ENCODE data around the gene CENPW. TPM values are rescaled to one million over a fixed set of nuclear protein-coding genes. Genes with fewer than 3 reads are reported as not detected.

The CENPW gene
- total RNA-seq, 1 donor from 2014 or later: not detected

GRCh38 chr6:126352514-126352913, 12.6 kb downstream of the CENPW start:
- Histone ChIP-seq H3K27ac (no peak overlapping the region), H3K4me1 (no peaks in the 10 kb centered on the region), H3K4me3 (no peak overlapping the region), H3K27me3 (no peaks in the 10 kb centered on the region), H3K36me3 (no peaks in the 10 kb centered on the region), H3K9me3 (peaks cover 0 to 6% of the 10 kb centered on the region in 2 donors)
- intact Hi-C loops (cut with DNase I): no loop called here
- no peak for TF ChIP-seq CTCF (IDR thresholded peaks at IDR 0.05)
- DNase-seq (ENCODE audit: low spot score in 2 of 2): no peak

DNA sequence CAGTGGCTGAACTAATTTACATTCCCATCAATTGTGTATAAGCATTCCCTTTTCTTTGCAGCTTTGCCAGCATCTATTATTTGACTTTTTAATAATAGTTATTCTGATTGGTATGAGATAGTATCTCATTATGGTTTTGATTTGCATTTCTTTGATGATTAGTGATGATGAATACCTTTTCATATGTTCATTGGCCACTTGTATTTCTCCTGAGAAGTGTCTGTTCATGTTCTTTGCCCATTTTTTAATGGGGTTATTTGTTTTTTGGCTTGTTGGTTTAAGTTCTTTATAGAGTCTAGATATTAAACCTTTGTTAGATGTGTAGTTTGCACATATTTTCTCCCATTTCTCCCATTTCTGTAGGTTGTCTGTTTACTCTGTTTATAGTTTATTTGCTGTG, 16.6 kb downstream of the CENPW start:
- no peaks in the 10 kb centered on the region for H3K36me3 ChIP-seq
- intact Hi-C loops (cut with DNase I): no loop called here
- no peak overlapping the region for H3K4me3 ChIP-seq
- no peaks in the 10 kb centered on the region for H3K4me1 ChIP-seq
- no peak for TF ChIP-seq CTCF (IDR thresholded peaks at IDR 0.05)
- DNase-seq (ENCODE audit: low spot score in 2 of 2): no peak
- H3K27me3 ChIP-seq: no peaks in the 10 kb centered on the region
- no peak overlapping the region for H3K27ac ChIP-seq
- peaks cover 0 to 30% of the 10 kb centered on the region in 2 donors for H3K9me3 ChIP-seq

DNA sequence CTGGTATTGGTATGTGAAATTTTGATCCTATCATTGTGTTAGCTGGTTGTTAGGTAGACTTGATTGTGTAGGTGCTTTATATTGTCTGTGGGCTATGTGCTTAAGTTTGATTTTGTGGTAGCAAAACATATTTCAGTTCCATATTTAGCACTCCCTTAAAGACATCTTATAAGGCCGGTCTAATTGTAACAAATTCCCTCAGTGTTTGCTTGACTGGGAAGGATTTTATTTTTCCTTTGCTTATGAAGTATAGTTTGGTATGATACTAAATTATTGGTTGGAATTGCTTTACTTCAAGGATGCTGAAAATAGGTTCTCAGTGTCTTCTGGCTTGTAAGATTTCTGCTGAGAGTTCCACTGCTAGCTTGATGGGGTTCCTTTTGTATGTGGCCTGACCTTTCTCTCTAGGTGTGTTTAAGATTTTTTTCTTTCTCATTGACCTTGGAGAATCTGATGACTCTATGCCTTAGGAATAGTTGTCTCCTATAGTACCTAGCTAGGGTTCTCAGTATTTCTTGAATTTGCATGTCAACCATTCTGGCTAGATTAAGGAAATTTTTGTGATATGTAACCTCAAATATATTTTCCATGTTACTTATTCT, 20.1 kb downstream of the CENPW start:
- no peak overlapping the region for H3K27ac ChIP-seq
- intact Hi-C loops (cut with DNase I): no loop called here
- DNase-seq (ENCODE audit: low spot score in 2 of 2): no peak
- TF ChIP-seq CTCF (IDR thresholded peaks at IDR 0.05): no peak
- no peaks in the 10 kb centered on the region for H3K4me1 ChIP-seq
- no peaks in the 10 kb centered on the region for H3K36me3 ChIP-seq
- peaks cover 0 to 30% of the 10 kb centered on the region in 2 donors for H3K9me3 ChIP-seq
- H3K27me3 ChIP-seq: no peaks in the 10 kb centered on the region
- H3K4me3 ChIP-seq: no peak overlapping the region

- intact Hi-C loops (cut with DNase I): no loop called here
Measured at GRCh38 chr6:126361832-126362440, 22.0 kb downstream of the CENPW start.

DNA sequence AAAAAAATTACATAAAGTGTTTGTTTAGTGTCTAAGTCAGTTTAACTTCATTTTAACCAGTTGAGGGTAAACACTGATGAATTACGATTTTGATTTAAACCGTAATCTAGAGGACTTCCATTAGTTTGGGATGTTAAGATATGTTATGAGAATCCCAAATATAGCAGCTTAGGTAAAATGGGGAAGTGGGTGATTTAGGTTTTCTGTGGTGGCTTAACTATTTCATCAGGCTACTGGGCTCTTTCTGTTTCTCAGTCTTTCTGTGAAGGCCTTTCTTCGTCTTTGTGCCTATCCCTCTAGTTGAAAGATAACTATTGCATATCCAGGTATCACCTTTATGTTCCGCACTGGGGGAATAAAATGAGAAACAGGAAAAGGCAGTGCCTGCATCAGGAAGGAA, 27.9 kb downstream of the CENPW start:
- no peak overlapping the region for H3K4me3 ChIP-seq
- H3K36me3 ChIP-seq: no peaks in the 10 kb centered on the region
- H3K9me3 ChIP-seq: no peaks in the 10 kb centered on the region
- H3K4me1 ChIP-seq: no peaks in the 10 kb centered on the region
- no peak for DNase-seq (ENCODE audit: low spot score in 2 of 2)
- no peak overlapping the region for H3K27ac ChIP-seq
- TF ChIP-seq CTCF (IDR thresholded peaks at IDR 0.05): no peak
- intact Hi-C loops (cut with DNase I): no loop called here
- H3K27me3 ChIP-seq: no peaks in the 10 kb centered on the region

More at GRCh38 chr6:126361832-126362440, 22.0 kb downstream of the CENPW start:
- no peaks in the 10 kb centered on the region for H3K4me1 ChIP-seq
- no peak for DNase-seq (ENCODE audit: low spot score in 2 of 2)
- no peak overlapping the region for H3K4me3 ChIP-seq
- peaks cover 0 to 30% of the 10 kb centered on the region in 2 donors for H3K9me3 ChIP-seq
- no peaks in the 10 kb centered on the region for H3K27me3 ChIP-seq
- no peaks in the 10 kb centered on the region for H3K36me3 ChIP-seq
- H3K27ac ChIP-seq: no peak overlapping the region
- no peak for TF ChIP-seq CTCF (IDR thresholded peaks at IDR 0.05)
